Esophagus (tissue), 2 donors: ENCODE measurements around the gene CDH22. TPM values are rescaled to one million over a fixed set of nuclear protein-coding genes. Genes with fewer than 3 reads are reported as not detected.

Experiments used
- H3K27ac ChIP-seq, 2 donors: one replicate each; pipeline ENCODE4 v1.5.1; 2013; ENCODE audit warnings: low read depth in 2 of 2, mild to moderate bottlenecking in 2 of 2, inconsistent platforms in 1 of 2, low read length in 1 of 2, moderate library complexity in 1 of 2
- H3K27me3 ChIP-seq, 2 donors: one replicate each; pipeline ENCODE4 v1.6.1; 2013; ENCODE audit warnings: low read length in 2 of 2, control low read depth in 1 of 2, mild to moderate bottlenecking in 1 of 2; ENCODE audit not compliant: insufficient read depth in 2 of 2, control insufficient read depth in 1 of 2
- H3K36me3 ChIP-seq, 2 donors: one replicate each; pipeline ENCODE4 v1.6.1; 2013; ENCODE audit warnings: low read length in 1 of 2; ENCODE audit not compliant: control insufficient read depth in 2 of 2, insufficient read depth in 2 of 2
- H3K4me1 ChIP-seq, 2 donors: one replicate each; pipeline ENCODE4 v1.6.1; 2013; ENCODE audit warnings: low read length in 1 of 2; ENCODE audit not compliant: control insufficient read depth in 2 of 2, insufficient read depth in 2 of 2
- H3K4me3 ChIP-seq, 2 donors: one replicate each; pipeline ENCODE4 v1.5.1; 2013; ENCODE audit warnings: low read length in 2 of 2, mild to moderate bottlenecking in 2 of 2, low read depth in 1 of 2, moderate library complexity in 1 of 2
- H3K9me3 ChIP-seq, 2 donors: one replicate each; pipeline ENCODE4 v1.6.1; 2013; ENCODE audit warnings: mild to moderate bottlenecking in 2 of 2, low read depth in 1 of 2, low read length in 1 of 2, moderate library complexity in 1 of 2; ENCODE audit not compliant: control insufficient read depth in 2 of 2, insufficient read depth in 1 of 2
- WGBS, 2 donors: extraction: QIAGEN DNeasy Blood & Tissue Kit; methylation state at CpG; one replicate each; pipeline ENCODE4 v1.1.7; 2013; 5-methylcytosine and 5-hydroxymethylcytosine counted together
- polyA plus RNA-seq, 2 donors: library from polyadenylated mRNA; stranded (reverse); fragments of 200-250 nt; gene quantifications; one replicate each; pipeline ENCODE4 v1.2.3, GENCODE V29; 2013
- donor health status: healthy with polysubstance abuse.
- donor health status: Bipolar disorder and iron deficiency.

The CDH22 gene
- polyA plus RNA-seq, 2 donors: 0.55 to 0.86 TPM

- Histone ChIP-seq H3K36me3 (no peaks in the 10 kb centered on the region), H3K9me3 (no peaks in the 10 kb centered on the region), H3K27me3 (no peaks in the 10 kb centered on the region), H3K27ac (no peak overlapping the region), H3K4me3 (no peak overlapping the region), H3K4me1 (no peaks in the 10 kb centered on the region)
- WGBS, 2 donors: 68 to 74% methylated on average over 18 of the region's 18 CpGs
Measured at GRCh38 chr20:46210672-46211330, 97.5 kb downstream of the CDH22 start.

- Histone ChIP-seq H3K4me1 (no peaks in the 10 kb centered on the region), H3K27me3 (no peaks in the 10 kb centered on the region), H3K9me3 (no peaks in the 10 kb centered on the region), H3K27ac (no peak overlapping the region), H3K4me3 (no peak overlapping the region), H3K36me3 (no peaks in the 10 kb centered on the region)
- WGBS, 2 donors: 58 to 61% methylated on average over 51 to 63 of the region's 63 CpGs
Measured at GRCh38 chr20:46209930-46210671, 98.2 kb downstream of the CDH22 start.

- Histone ChIP-seq H3K4me3 (no peak overlapping the region), H3K27ac (no peak overlapping the region), H3K36me3 (no peaks in the 10 kb centered on the region), H3K27me3 (no peaks in the 10 kb centered on the region), H3K9me3 (no peaks in the 10 kb centered on the region), H3K4me1 (peaks cover 0 to 3% of the 10 kb centered on the region in 2 donors)
- WGBS, 2 donors: 78 to 89% methylated on average over 2 of the region's 2 CpGs
Measured at GRCh38 chr20:46207793-46208192, 100.5 kb downstream of the CDH22 start.

GRCh38 chr20:46206992-46207549 is 101.2 kb downstream of the CDH22 start:
- Histone ChIP-seq H3K4me1 (peaks cover 0 to 3% of the 10 kb centered on the region in 2 donors), H3K27me3 (no peaks in the 10 kb centered on the region), H3K4me3 (no peak overlapping the region), H3K27ac (no peak overlapping the region), H3K36me3 (no peaks in the 10 kb centered on the region), H3K9me3 (no peaks in the 10 kb centered on the region)
- 52 to 56% methylated on average over 6 of the region's 6 CpGs for WGBS, 2 donors

- H3K27ac ChIP-seq: no peak overlapping the region
- 39 to 48% methylated on average over 5 of the region's 5 CpGs for WGBS, 2 donors
- H3K4me1 ChIP-seq: peaks cover 0 to 3% of the 10 kb centered on the region in 2 donors
- no peaks in the 10 kb centered on the region for H3K36me3 ChIP-seq
- no peak overlapping the region for H3K4me3 ChIP-seq
- no peaks in the 10 kb centered on the region for H3K9me3 ChIP-seq
- no peaks in the 10 kb centered on the region for H3K27me3 ChIP-seq
Measured at GRCh38 chr20:46206025-46206424, 102.3 kb downstream of the CDH22 start.

- Histone ChIP-seq H3K27me3 (no peaks in the 10 kb centered on the region), H3K9me3 (no peaks in the 10 kb centered on the region)
Measured at GRCh38 chr20:46205349-46205748, 102.9 kb downstream of the CDH22 start.

GRCh38 chr20:46204594-46205186 is 103.6 kb downstream of the CDH22 start:
- Histone ChIP-seq H3K27me3 (no peaks in the 10 kb centered on the region), H3K9me3 (no peaks in the 10 kb centered on the region), H3K36me3 (no peaks in the 10 kb centered on the region), H3K4me1 (peaks cover 0 to 3% of the 10 kb centered on the region in 2 donors), H3K27ac (no peak overlapping the region), H3K4me3 (no peak overlapping the region)
- 52% methylated on average over 7 to 8 of the region's 8 CpGs for WGBS, 2 donors

More at GRCh38 chr20:46205349-46205748, 102.9 kb downstream of the CDH22 start:
- Histone ChIP-seq H3K27ac (no peak overlapping the region), H3K4me3 (no peak overlapping the region), H3K36me3 (no peaks in the 10 kb centered on the region), H3K4me1 (peaks cover 0 to 3% of the 10 kb centered on the region in 2 donors)
- WGBS, 2 donors: 53 to 56% methylated on average over 3 of the region's 3 CpGs

GRCh38 chr20:46203510-46203837 is 104.8 kb downstream of the CDH22 start:
- H3K4me1 ChIP-seq: peaks cover 2 to 3% of the 10 kb centered on the region in 2 donors
- no peaks in the 10 kb centered on the region for H3K9me3 ChIP-seq
- H3K27ac ChIP-seq: no peak overlapping the region
- 53 to 59% methylated on average over 3 of the region's 3 CpGs for WGBS, 2 donors
- H3K4me3 ChIP-seq: no peak overlapping the region
- no peaks in the 10 kb centered on the region for H3K27me3 ChIP-seq
- no peaks in the 10 kb centered on the region for H3K36me3 ChIP-seq

- 18 to 23% methylated on average over 11 of the region's 11 CpGs for WGBS, 2 donors
- Histone ChIP-seq H3K4me1 (peaks cover 2 to 3% of the 10 kb centered on the region in 2 donors), H3K9me3 (no peaks in the 10 kb centered on the region), H3K4me3 (no peak overlapping the region), H3K27ac (no peak overlapping the region), H3K36me3 (no peaks in the 10 kb centered on the region), H3K27me3 (no peaks in the 10 kb centered on the region)
Measured at GRCh38 chr20:46202766-46203509, 105.4 kb downstream of the CDH22 start.
